Measurements from ENCODE around the gene TPTE2.
"Not testable (repeated sequence)": the region's sequence is repeated elsewhere in the genome, so short reads cannot be mapped to it uniquely, and the experiment has no call there.

- TF ChIP-seq CREB1 (IDR thresholded peaks at IDR 0.05); CTCF (IDR thresholded peaks at IDR 0.05; ENCODE audit: control extremely low read depth in 1 of 3, insufficient read depth in 1 of 3, low read depth in 1 of 3, low read length in 3 of 3); CBX5 (IDR thresholded peaks at IDR 0.05; ENCODE audit: low read depth, low read length); POLR2AphosphoS5 (IDR thresholded peaks at IDR 0.05; ENCODE audit: low read depth, low read length); CHD7 (IDR thresholded peaks at IDR 0.05; ENCODE audit: insufficient replicate concordance, low read length); POU5F1 (IDR thresholded peaks at IDR 0.05; ENCODE audit: low read depth, low read length); EGR1 (IDR thresholded peaks at IDR 0.05; ENCODE audit: borderline replicate concordance, low read depth, low read length); EP300 (IDR thresholded peaks at IDR 0.05; ENCODE audit: borderline replicate concordance in 1 of 2, low read depth in 2 of 2, low read length in 2 of 2); ZNF274 (IDR thresholded peaks at IDR 0.05; ENCODE audit: borderline replicate concordance, extremely low read depth, low read length); SP4 (IDR thresholded peaks at IDR 0.05; ENCODE audit: low read length); FOSL1 (IDR thresholded peaks at IDR 0.05; ENCODE audit: insufficient read depth, low read depth, low read length): not testable (repeated sequence)
Observed at GRCh38 chr13:19460126-19460525, 101.2 kb downstream of the TPTE2 start.

Data from H1 (cell line).